ENCODE measurements around the gene STAG1.
"Not testable (repeated sequence)": the region's sequence is repeated elsewhere in the genome, so short reads cannot be mapped to it uniquely, and the experiment has no call there.

STAG1 gene

GRCh38 chr3:136716629-136717028 lies 35.5 kb downstream of the STAG1 start:
- H3K4me3 ChIP-seq (ENCODE audit: low read length): no peak overlapping the region
- TF ChIP-seq, protein P1, sequence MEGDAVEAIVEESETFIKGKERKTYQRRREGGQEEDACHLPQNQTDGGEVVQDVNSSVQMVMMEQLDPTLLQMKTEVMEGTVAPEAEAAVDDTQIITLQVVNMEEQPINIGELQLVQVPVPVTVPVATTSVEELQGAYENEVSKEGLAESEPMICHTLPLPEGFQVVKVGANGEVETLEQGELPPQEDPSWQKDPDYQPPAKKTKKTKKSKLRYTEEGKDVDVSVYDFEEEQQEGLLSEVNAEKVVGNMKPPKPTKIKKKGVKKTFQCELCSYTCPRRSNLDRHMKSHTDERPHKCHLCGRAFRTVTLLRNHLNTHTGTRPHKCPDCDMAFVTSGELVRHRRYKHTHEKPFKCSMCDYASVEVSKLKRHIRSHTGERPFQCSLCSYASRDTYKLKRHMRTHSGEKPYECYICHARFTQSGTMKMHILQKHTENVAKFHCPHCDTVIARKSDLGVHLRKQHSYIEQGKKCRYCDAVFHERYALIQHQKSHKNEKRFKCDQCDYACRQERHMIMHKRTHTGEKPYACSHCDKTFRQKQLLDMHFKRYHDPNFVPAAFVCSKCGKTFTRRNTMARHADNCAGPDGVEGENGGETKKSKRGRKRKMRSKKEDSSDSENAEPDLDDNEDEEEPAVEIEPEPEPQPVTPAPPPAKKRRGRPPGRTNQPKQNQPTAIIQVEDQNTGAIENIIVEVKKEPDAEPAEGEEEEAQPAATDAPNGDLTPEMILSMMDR (conservative IDR thresholded peaks at IDR 0.05; ENCODE audit: low read depth, low read length): no peak
- no peak for DNase-seq (ENCODE audit: low read depth)

DNA sequence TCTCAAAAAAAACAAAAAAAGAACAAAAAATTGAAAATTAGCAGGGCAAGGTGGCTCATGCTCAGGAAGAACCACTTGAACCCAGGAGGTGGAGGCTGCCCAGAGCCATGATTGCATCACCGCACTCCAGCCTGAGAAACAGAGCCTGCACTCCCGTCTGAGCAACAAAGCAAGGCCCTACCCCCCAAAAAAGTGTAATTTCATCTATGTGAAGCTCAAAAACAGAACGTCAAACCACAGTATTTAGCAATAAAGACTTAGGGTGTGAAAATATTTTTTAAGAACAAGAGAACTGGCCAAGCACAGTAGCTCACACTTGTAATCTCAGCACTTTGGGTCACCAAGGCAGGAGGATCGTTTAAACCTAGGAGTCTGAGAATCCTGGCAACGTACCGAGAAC lies 38.2 kb downstream of the STAG1 start:
- H3K4me3 ChIP-seq (ENCODE audit: low read length): no peak overlapping the region
- DNase-seq (ENCODE audit: low read depth): no peak
- TF ChIP-seq, protein P1 (conservative IDR thresholded peaks at IDR 0.05; ENCODE audit: low read depth, low read length): no peak

DNA sequence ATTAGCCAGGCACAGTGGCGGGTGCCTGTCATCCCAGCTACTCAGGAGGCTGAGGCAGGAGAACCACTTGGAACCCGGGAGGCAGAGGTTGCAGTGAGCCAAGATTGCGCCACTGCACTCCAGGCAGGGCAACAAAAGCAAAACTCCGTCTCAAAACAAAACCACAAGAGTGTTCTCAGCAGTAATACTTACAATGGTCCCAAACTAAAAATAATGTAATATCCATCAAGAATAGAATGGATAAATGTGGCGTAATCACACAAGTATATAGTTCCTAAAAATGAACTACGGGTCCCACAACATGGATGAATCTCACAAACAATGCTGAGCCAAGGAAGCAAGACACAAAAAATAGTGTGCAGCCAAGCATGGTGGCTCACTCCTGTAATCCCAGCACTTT lies 39.2 kb downstream of the STAG1 start:
- DNase-seq (ENCODE audit: low read depth): no peak
- H3K4me3 ChIP-seq (ENCODE audit: low read length): no peak overlapping the region
- TF ChIP-seq, protein P1 (conservative IDR thresholded peaks at IDR 0.05; ENCODE audit: low read depth, low read length): no peak

- DNase-seq (ENCODE audit: low read depth): not testable (repeated sequence)
Measured at GRCh38 chr3:136711888-136712287, 40.3 kb downstream of the STAG1 start.

GRCh38 chr3:136711277-136711676 lies 40.9 kb downstream of the STAG1 start:
- DNase-seq (ENCODE audit: low read depth): no peak
- TF ChIP-seq, protein P1 (conservative IDR thresholded peaks at IDR 0.05; ENCODE audit: low read depth, low read length): no peak

More at GRCh38 chr3:136711888-136712287, 40.3 kb downstream of the STAG1 start:
- H3K4me3 ChIP-seq (ENCODE audit: low read length): not testable (repeated sequence)

DNA sequence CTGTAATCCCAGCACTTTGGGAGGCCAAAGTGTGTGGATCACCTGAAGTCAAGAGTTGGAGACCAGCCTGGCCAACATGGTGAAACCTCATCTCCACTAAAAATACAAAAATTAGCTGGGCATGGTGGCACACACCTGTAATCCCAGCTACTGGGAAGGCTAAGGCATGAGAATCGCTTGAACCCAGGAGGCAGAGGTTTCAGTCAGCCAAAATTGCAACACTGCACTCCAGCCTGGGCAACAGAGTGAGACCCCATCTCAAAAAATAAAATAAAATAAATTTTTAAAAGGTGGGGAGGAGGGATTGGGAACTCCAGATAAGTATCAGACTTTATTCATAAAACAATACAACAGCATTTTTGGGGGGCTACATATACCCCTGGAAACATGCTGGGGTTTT lies 42.4 kb downstream of the STAG1 start:
- DNase-seq (ENCODE audit: low read depth); H3K4me3 ChIP-seq (ENCODE audit: low read length): not testable (repeated sequence)

More at GRCh38 chr3:136711277-136711676, 40.9 kb downstream of the STAG1 start:
- H3K4me3 ChIP-seq (ENCODE audit: low read length): no peak overlapping the region

- no peak for DNase-seq (ENCODE audit: low read depth)
- H3K4me3 ChIP-seq (ENCODE audit: low read length): no peak overlapping the region
- TF ChIP-seq, protein P1 (conservative IDR thresholded peaks at IDR 0.05; ENCODE audit: low read depth, low read length): no peak
Measured at GRCh38 chr3:136708333-136708985, 43.7 kb downstream of the STAG1 start.

- no peak for DNase-seq (ENCODE audit: low read depth)
- TF ChIP-seq, protein P1 (conservative IDR thresholded peaks at IDR 0.05; ENCODE audit: low read depth, low read length): no peak
- H3K4me3 ChIP-seq (ENCODE audit: low read length): no peak overlapping the region
Measured at GRCh38 chr3:136703429-136703828, 48.7 kb downstream of the STAG1 start.

Data from retinal pigment epithelial cell (primary cell).